DOHH2 (cell line): Measurements from ENCODE around the gene COL4A3.
A peak's percentile ranks its signal among the peaks of the same experiment; 100 is the strongest.

Experiments used
- H3F3A ChIP-seq: fragments of 200-600 bp; sonication (generic), shearing (Covaris generic); 2 replicates; pipeline ENCODE4 v1.6.0; 2016; ENCODE audit warnings: antibody characterized with exemption, mild to moderate bottlenecking; ENCODE audit not compliant: control insufficient read depth, insufficient read depth
- H3K27ac ChIP-seq: fragments of 200-600 bp; sonication (generic); 2 replicates; pipeline ENCODE4 v1.5.1; 2014; ENCODE audit warnings: low read depth, mild to moderate bottlenecking, low read length, moderate library complexity
- H3K27me3 ChIP-seq: fragments of 200-600 bp; sonication (generic); 2 replicates; pipeline ENCODE4 v1.6.1; 2014; ENCODE audit warnings: mild to moderate bottlenecking, low read length, mixed read lengths; ENCODE audit not compliant: control insufficient read depth
- H3K36me3 ChIP-seq: fragments of 200-600 bp; sonication (generic); 2 replicates; pipeline ENCODE4 v1.6.1; 2014; ENCODE audit warnings: mild to moderate bottlenecking, low read length, moderate library complexity, mixed read lengths; ENCODE audit not compliant: control insufficient read depth
- H3K4me1 ChIP-seq: fragments of 200-600 bp; sonication (generic); 2 replicates; pipeline ENCODE4 v1.6.1; 2014; ENCODE audit warnings: mild to moderate bottlenecking, low read length, mixed read lengths; ENCODE audit not compliant: control insufficient read depth
- H3K4me2 ChIP-seq: fragments of 200-600 bp; sonication (generic); 2 replicates; pipeline ENCODE4 v1.6.0; 2014; ENCODE audit warnings: mild to moderate bottlenecking, low read length, moderate library complexity
- H3K4me3 ChIP-seq: fragments of 200-600 bp; sonication (generic); 2 replicates; pipeline ENCODE4 v1.5.1; 2014; ENCODE audit warnings: mild to moderate bottlenecking, low read length, mixed read lengths
- H3K79me2 ChIP-seq: fragments of 200-600 bp; sonication (generic); 2 replicates; pipeline ENCODE4 v1.6.1; 2014; ENCODE audit warnings: mild to moderate bottlenecking, low read length, mixed read lengths; ENCODE audit not compliant: control insufficient read depth
- H3K9me2 ChIP-seq: fragments of 200-600 bp; sonication (generic); replicated peaks from 2 replicates; pipeline ENCODE4 v1.6.1; 2014; ENCODE audit warnings: mild to moderate bottlenecking, low read length, mixed read lengths; ENCODE audit not compliant: control insufficient read depth
- H3K9me3 ChIP-seq: fragments of 200-600 bp; sonication (generic); 2 replicates; pipeline ENCODE4 v1.6.1; 2014; ENCODE audit warnings: antibody characterized with exemption, low read length, mixed read lengths; ENCODE audit not compliant: control insufficient read depth, insufficient read depth
- H4K20me1 ChIP-seq: fragments of 200-600 bp; sonication (generic); 2 replicates; pipeline ENCODE4 v1.6.0; 2014; ENCODE audit warnings: low read depth, mild to moderate bottlenecking, antibody characterized with exemption, low read length, moderate library complexity; ENCODE audit not compliant: control insufficient read depth, insufficient read depth
- EZH2phosphoT487 ChIP-seq: fragments of 200-600 bp; sonication (generic); IDR thresholded peaks from 2 replicates; pipeline ENCODE4 v1.6.1; 2017; ENCODE audit warnings: borderline replicate concordance, mild to moderate bottlenecking, antibody characterized with exemption, low read length, moderate library complexity, mixed read lengths
- TF ChIP-seq, protein P1 (sequence below): fragments of 200-600 bp; sonication (generic); IDR thresholded peaks from one replicate; pipeline ENCODE4 v1.5.1; 2014; ENCODE audit warnings: antibody characterized with exemption, mild to moderate bottlenecking, low read depth, low read length; ENCODE audit not compliant: poor library complexity, severe bottlenecking

Gene COL4A3

DNA sequence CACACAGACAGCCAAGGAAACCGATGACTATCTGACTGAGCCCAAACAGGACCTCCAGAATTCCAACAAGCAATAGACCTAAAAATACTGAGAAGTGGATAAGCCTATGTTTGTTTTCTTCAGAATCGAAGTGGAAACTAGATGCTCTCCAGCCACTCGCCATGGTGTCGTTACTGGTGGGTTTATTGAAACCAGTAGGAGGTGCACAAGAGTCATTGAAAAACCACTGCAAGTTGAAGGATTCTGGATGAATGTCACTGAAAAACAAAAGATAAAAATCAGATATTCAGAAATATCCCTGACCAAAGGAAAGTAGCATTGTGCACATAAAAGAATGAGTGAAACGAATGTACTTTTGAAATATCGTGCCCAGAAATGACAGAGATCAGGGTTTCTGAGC, 199.3 kb downstream of the COL4A3 start:
- no peaks in the 10 kb centered on the region for H3K79me2 ChIP-seq
- no peak overlapping the region for H3K4me3 ChIP-seq
- no peaks in the 10 kb centered on the region for H3K9me3 ChIP-seq
- H3K27me3 ChIP-seq, result no peaks in the 10 kb centered on the region
- H3K36me3 ChIP-seq, result peaks cover 19% of the 10 kb centered on the region
- H3K9me2 ChIP-seq, result no peaks in the 10 kb centered on the region
- no peaks in the 10 kb centered on the region for H4K20me1 ChIP-seq
- no peaks in the 10 kb centered on the region for H3K4me1 ChIP-seq
- TF ChIP-seq, protein P1, sequence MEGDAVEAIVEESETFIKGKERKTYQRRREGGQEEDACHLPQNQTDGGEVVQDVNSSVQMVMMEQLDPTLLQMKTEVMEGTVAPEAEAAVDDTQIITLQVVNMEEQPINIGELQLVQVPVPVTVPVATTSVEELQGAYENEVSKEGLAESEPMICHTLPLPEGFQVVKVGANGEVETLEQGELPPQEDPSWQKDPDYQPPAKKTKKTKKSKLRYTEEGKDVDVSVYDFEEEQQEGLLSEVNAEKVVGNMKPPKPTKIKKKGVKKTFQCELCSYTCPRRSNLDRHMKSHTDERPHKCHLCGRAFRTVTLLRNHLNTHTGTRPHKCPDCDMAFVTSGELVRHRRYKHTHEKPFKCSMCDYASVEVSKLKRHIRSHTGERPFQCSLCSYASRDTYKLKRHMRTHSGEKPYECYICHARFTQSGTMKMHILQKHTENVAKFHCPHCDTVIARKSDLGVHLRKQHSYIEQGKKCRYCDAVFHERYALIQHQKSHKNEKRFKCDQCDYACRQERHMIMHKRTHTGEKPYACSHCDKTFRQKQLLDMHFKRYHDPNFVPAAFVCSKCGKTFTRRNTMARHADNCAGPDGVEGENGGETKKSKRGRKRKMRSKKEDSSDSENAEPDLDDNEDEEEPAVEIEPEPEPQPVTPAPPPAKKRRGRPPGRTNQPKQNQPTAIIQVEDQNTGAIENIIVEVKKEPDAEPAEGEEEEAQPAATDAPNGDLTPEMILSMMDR, result peak; percentile 41
- no peak for TF ChIP-seq EZH2phosphoT487
- no peak overlapping the region for H3K27ac ChIP-seq
- 0 out of 2 replicates have a peak, but pooled peaks cover 4% of the 10 kb centered on the region for H3F3A ChIP-seq
- no peak overlapping the region for H3K4me2 ChIP-seq
